Measurements from ENCODE around the gene CLCF1.
"Not testable (repeated sequence)": the region's sequence is repeated elsewhere in the genome, so short reads cannot be mapped to it uniquely, and the experiment has no call there.

The CLCF1 gene

GRCh38 chr11:67321313-67321871 lies 52.0 kb downstream of the CLCF1 start:
- H3K27me3 Mint-ChIP-seq (ENCODE audit: low read depth, poor library complexity), result peaks cover 32% of the 10 kb centered on the region
- no peak for TF ChIP-seq CTCF (IDR thresholded peaks at IDR 0.05)
- DNase-seq, result no peak

GRCh38 chr11:67320691-67321090 lies 52.7 kb downstream of the CLCF1 start:
- Mint-ChIP-seq H3K9me3 (no peaks in the 10 kb centered on the region), H3K4me1 (peaks cover 13% of the 10 kb centered on the region), H3K27me3 (ENCODE audit: low read depth, poor library complexity) (peaks cover 33% of the 10 kb centered on the region), H3K4me3 (no peak overlapping the region), H3K27ac (no peak overlapping the region), H3K36me3 (ENCODE audit: low read depth) (no peaks in the 10 kb centered on the region)
- no peak for DNase-seq
- TF ChIP-seq CTCF (IDR thresholded peaks at IDR 0.05), result no peak

More at GRCh38 chr11:67321313-67321871, 52.0 kb downstream of the CLCF1 start:
- Mint-ChIP-seq H3K27ac (no peak overlapping the region), H3K4me3 (no peak overlapping the region), H3K4me1 (peaks cover 12% of the 10 kb centered on the region), H3K9me3 (no peaks in the 10 kb centered on the region), H3K36me3 (ENCODE audit: low read depth) (peaks cover 5% of the 10 kb centered on the region)

- Mint-ChIP-seq H3K4me3 (no peak overlapping the region), H3K27ac (no peak overlapping the region), H3K27me3 (ENCODE audit: low read depth, poor library complexity) (peaks cover 34% of the 10 kb centered on the region), H3K36me3 (ENCODE audit: low read depth) (no peaks in the 10 kb centered on the region), H3K9me3 (no peaks in the 10 kb centered on the region), H3K4me1 (peaks cover 17% of the 10 kb centered on the region)
- DNase-seq, result no peak
- TF ChIP-seq CTCF (IDR thresholded peaks at IDR 0.05), result no peak
Measured at GRCh38 chr11:67320011-67320410, 53.4 kb downstream of the CLCF1 start.

- peaks cover 38% of the 10 kb centered on the region for H3K27me3 Mint-ChIP-seq (ENCODE audit: low read depth, poor library complexity)
- not testable (repeated sequence) for DNase-seq; H3K27ac Mint-ChIP-seq; H3K9me3 Mint-ChIP-seq; H3K36me3 Mint-ChIP-seq (ENCODE audit: low read depth)
- H3K4me3 Mint-ChIP-seq, result peak overlapping the region; percentile 91
- H3K4me1 Mint-ChIP-seq, result peaks cover 21% of the 10 kb centered on the region
Measured at GRCh38 chr11:67318876-67319275, 54.5 kb downstream of the CLCF1 start.

- Mint-ChIP-seq H3K27me3 (ENCODE audit: low read depth, poor library complexity) (peaks cover 38% of the 10 kb centered on the region), H3K4me1 (peaks cover 21% of the 10 kb centered on the region), H3K9me3 (no peaks in the 10 kb centered on the region), H3K27ac (peak overlapping the region; percentile 99), H3K36me3 (ENCODE audit: low read depth) (no peaks in the 10 kb centered on the region), H3K4me3 (peak overlapping the region; percentile 91)
- DNase-seq, result no peak
- no peak for TF ChIP-seq CTCF (IDR thresholded peaks at IDR 0.05)
Measured at GRCh38 chr11:67317888-67318555, 55.4 kb downstream of the CLCF1 start.

- peak overlapping the region; percentile 91 for H3K4me3 Mint-ChIP-seq
- peak; percentile 99 for DNase-seq
- H3K27ac Mint-ChIP-seq, result peak overlapping the region; percentile 99
- TF ChIP-seq CTCF (IDR thresholded peaks at IDR 0.05), result peak; percentile 77
- no peaks in the 10 kb centered on the region for H3K36me3 Mint-ChIP-seq (ENCODE audit: low read depth)
- H3K4me1 Mint-ChIP-seq, result peaks cover 21% of the 10 kb centered on the region
- H3K27me3 Mint-ChIP-seq (ENCODE audit: low read depth, poor library complexity), result peaks cover 35% of the 10 kb centered on the region
- no peaks in the 10 kb centered on the region for H3K9me3 Mint-ChIP-seq
Measured at GRCh38 chr11:67317205-67317887, 56.1 kb downstream of the CLCF1 start.

All from nephron progenitor cell (in vitro differentiated cells).